GM19372 (cell line): ENCODE results near the gene USP34.

Experiments used
- ATAC-seq: cut with Tn5 transposase; IDR thresholded peaks from one replicate; pipeline ENCODE4 v1.9.1; 2021; ENCODE audit warnings: mild to moderate bottlenecking, low read depth, moderate library complexity; ENCODE audit not compliant: unreplicated experiment

USP34 gene

DNA sequence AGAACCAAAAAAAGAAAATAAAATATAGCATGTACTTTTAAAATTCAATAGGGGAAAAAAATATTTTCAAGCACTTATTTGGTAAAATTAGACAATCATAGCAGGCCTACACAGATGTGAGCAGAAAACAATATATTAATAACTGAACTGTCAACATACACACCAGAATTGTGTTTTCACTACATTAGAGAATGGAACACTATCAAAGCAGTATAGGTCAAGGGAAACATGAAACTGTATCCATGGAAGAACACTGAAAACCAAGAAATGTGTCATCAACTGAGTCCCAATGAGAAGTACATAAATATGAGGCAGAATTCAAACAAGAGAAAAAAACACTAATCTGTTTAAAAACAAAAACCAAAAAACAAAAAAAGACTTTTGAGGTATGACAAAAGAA is 132.4 kb downstream of the USP34 start:
- no peak for ATAC-seq

GRCh38 chr2:61335187-61335586 is 135.7 kb downstream of the USP34 start:
- ATAC-seq: no peak

GRCh38 chr2:61334466-61334865 is 136.4 kb downstream of the USP34 start:
- ATAC-seq: no peak

- ATAC-seq: no peak
Observed at GRCh38 chr2:61328707-61329251, 142.1 kb downstream of the USP34 start.

DNA sequence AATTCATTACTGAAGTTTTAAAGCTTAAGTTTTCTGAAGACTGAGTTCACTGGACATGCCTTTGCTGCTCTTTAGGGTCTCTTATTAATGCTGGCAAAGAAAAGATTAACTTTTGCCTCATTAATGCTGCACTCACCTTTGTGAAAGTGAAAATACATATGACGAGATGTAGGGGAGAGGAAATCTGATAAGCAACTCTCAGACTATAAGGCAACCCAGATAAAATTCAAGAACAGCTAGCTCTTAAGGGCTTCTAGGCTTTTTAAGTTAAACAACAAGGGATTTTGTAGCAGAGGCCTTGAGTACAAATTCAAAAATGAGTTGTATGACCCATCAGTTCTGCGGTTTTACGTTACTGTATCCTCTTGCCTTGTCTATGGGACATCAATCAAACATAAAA is 143.7 kb downstream of the USP34 start:
- ATAC-seq: no peak

- ATAC-seq: no peak
Observed at GRCh38 chr2:61326423-61326822, 144.5 kb downstream of the USP34 start.

DNA sequence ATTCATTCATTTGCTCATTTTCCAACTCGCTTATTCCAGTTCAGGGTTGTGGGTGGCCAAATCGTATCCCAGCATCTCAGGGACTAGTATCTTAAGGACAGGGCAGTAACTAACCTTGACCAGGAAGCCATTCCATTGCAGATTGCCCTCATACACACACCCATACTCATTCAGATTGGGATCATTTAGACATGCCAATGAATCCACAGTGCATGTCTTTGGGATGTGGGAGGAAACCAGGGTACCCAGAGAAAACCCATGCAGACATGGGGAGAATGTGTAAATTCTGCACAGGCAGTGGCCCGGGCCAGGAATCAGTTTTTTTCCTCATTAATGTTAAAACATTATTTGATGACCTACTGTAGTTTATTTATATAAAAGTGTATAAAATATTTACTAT is 150.7 kb downstream of the USP34 start:
- ATAC-seq: no peak

DNA sequence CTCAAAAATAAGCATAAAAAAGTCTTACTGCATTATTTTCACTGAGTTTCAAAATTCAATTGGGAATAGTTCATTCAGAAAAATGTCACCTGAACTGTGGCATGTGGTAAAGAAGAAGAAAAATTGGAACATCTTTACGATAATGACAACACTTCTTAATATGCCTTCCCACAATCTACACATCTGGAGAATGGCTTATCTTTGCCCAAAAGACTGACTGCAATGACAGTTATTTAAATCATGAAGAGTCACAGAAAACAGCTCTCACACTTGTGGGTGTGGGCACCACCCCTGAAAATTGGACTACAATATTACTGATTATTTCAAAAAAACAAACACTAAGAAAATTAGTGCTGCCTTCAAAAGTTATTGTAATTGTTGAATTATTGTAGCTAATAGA is 152.3 kb downstream of the USP34 start:
- no peak for ATAC-seq

- no peak for ATAC-seq
Observed at GRCh38 chr2:61295981-61296380, 174.9 kb downstream of the USP34 start.

GRCh38 chr2:61291851-61292575 is 178.9 kb downstream of the USP34 start:
- no peak for ATAC-seq

GRCh38 chr2:61288070-61288841 is 182.6 kb downstream of the USP34 start:
- ATAC-seq: no peak

GRCh38 chr2:61287254-61287653 is 183.6 kb downstream of the USP34 start:
- no peak for ATAC-seq

DNA sequence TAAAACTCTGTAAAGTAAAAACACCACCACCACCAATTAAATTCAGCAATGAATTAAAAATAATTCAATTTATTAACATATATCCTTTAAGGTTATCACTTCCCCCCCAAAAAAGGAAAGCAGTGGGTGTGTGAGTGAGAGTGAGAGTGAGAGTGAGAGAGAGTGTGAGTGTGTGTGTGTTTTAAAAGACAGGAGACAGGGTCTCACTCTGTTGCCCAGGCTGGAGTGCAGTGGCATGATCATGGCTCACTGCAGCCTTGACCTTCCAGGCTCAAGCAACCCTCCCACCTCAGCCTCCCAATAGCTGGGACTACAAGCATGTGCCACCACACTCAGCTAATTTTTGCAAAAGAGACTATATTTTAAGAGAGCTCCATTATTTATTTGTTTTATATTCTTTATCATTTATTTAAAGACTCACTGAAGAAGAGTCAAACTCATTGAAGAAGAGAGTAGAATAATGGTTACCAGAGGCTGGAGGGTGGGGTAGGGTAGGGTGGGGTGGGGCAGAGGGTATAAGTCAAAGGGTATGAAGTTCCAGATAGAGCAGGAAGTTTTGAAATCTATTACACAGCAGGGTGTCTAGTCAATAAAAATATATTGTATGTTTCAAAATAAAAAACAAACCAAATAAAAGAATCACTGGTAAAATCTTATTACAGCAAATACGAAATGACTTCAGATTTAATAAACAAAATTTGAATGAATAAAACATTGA is 187.3 kb downstream of the USP34 start:
- no peak for ATAC-seq

- no peak for ATAC-seq
Observed at GRCh38 chr2:61282104-61282590, 188.7 kb downstream of the USP34 start.

- no peak for ATAC-seq
Observed at GRCh38 chr2:61281321-61281720, 189.6 kb downstream of the USP34 start.

- ATAC-seq: no peak
Observed at GRCh38 chr2:61277756-61278155, 193.1 kb downstream of the USP34 start.

- ATAC-seq: no peak
Observed at GRCh38 chr2:61275575-61276184, 195.2 kb downstream of the USP34 start.

- no peak for ATAC-seq
Observed at GRCh38 chr2:61272421-61273070, 198.3 kb downstream of the USP34 start.

- ATAC-seq: no peak
Observed at GRCh38 chr2:61268249-61268648, 202.6 kb downstream of the USP34 start.
